K562 (cell line): ENCODE data around the gene ZNF335. TPM values are rescaled to one million over a fixed set of nuclear protein-coding genes. Genes with fewer than 3 reads are reported as not detected.
A peak's percentile ranks its signal among the peaks of the same experiment; 100 is the strongest.

Experiments
- BACH1 ChIP-seq: fragments of 200-800 bp; sonication (Bioruptor generic); IDR thresholded peaks from 2 replicates; pipeline ENCODE4 v1.6.1; 2016; ENCODE audit warnings: missing genetic modification characterization, missing compliant biosample characterization
- BCL6 ChIP-seq: fragments of 250-450 bp; sonication (Bioruptor Pico); IDR thresholded peaks from 2 replicates; pipeline ENCODE4 v1.4.0; 2020
- CEBPB ChIP-seq: fragments of 450-650 bp; IDR thresholded peaks from 2 replicates; pipeline ENCODE4 v1.6.1; 2016; ENCODE audit warnings: missing genetic modification characterization, missing compliant biosample characterization
- HDAC3 ChIP-seq: fragments of 450-650 bp; IDR thresholded peaks from 2 replicates; pipeline ENCODE4 v1.6.1; 2018; ENCODE audit warnings: borderline replicate concordance, mild to moderate bottlenecking, moderate library complexity; ENCODE audit not compliant: partially characterized antibody
- IRF2 ChIP-seq: sonication (generic); formaldehyde crosslinking; IDR thresholded peaks from 2 replicates; pipeline ENCODE4 v1.8.1; 2022; ENCODE audit warnings: mild to moderate bottlenecking, missing genetic modification reagents
- MED1 ChIP-seq: sonication (generic); formaldehyde crosslinking; IDR thresholded peaks from 2 replicates; pipeline ENCODE4 v1.8.1; 2023; ENCODE audit warnings: missing genetic modification reagents, borderline replicate concordance
- NR2C2 ChIP-seq, 2 experiments: fragments of 200-800 bp in 1 of 2; sonication (Bioruptor generic) in 1 of 2; sonication (generic) in 1 of 2; formaldehyde crosslinking in 1 of 2; IDR thresholded peaks; 2 replicates each; pipeline versions ENCODE4 v1.6.1 to v1.8.0; 2016 to 2022; ENCODE audit warnings: mild to moderate bottlenecking in 1 of 2, missing compliant biosample characterization in 1 of 2, missing genetic modification characterization in 1 of 2, missing genetic modification reagents in 1 of 2
- PML ChIP-seq: IDR thresholded peaks from 2 replicates; pipeline ENCODE4 v1.6.1; 2012; ENCODE audit warnings: low read length, inconsistent platforms
- PTTG1 ChIP-seq: fragments of 450-650 bp; IDR thresholded peaks from 2 replicates; pipeline ENCODE4 v1.6.1; 2016; ENCODE audit warnings: low read depth, mild to moderate bottlenecking, missing genetic modification characterization, missing compliant biosample characterization
- PYGO2 ChIP-seq: fragments of 450-650 bp; IDR thresholded peaks from 2 replicates; pipeline ENCODE4 v1.6.1; 2016; ENCODE audit warnings: mild to moderate bottlenecking, missing genetic modification characterization, moderate library complexity, missing compliant biosample characterization
- SMAD4 ChIP-seq: fragments of 250-450 bp; sonication (Bioruptor Pico); conservative IDR thresholded peaks from 2 replicates; pipeline ENCODE4 v1.8.0; 2021; ENCODE audit warnings: inconsistent platforms, mild to moderate bottlenecking, moderate library complexity
- SRSF9 ChIP-seq: fragments of 200-400 bp; formaldehyde crosslinking; IDR thresholded peaks from 2 replicates; pipeline ENCODE4 v1.6.1; 2017; ENCODE audit warnings: low read depth, low read length, borderline replicate concordance
- TSHZ1 ChIP-seq: fragments of 250-450 bp; sonication (Bioruptor Pico); IDR thresholded peaks from 2 replicates; pipeline ENCODE4 v1.4.0; 2020; ENCODE audit warnings: mild to moderate bottlenecking, moderate library complexity
- ZBTB5 ChIP-seq: fragments of 450-650 bp; IDR thresholded peaks from 2 replicates; pipeline ENCODE4 v1.6.1; 2017; ENCODE audit warnings: antibody characterized with exemption
- ZMIZ1 ChIP-seq, 2 experiments: fragments of 150-350 bp in 1 of 2; IDR thresholded peaks; 2 replicates each; pipeline ENCODE4 v1.6.1; 2012 to 2016; ENCODE audit warnings: low read depth in 2 of 2, low read length in 2 of 2, mild to moderate bottlenecking in 1 of 2, moderate library complexity in 1 of 2
- ZNF212 ChIP-seq: fragments of 450-650 bp; formaldehyde crosslinking; IDR thresholded peaks from 2 replicates; pipeline ENCODE4 v1.4.0; 2020; ENCODE audit warnings: mild to moderate bottlenecking
- ZNF311 ChIP-seq: fragments of 250-450 bp; sonication (Bioruptor Pico); IDR thresholded peaks from 2 replicates; pipeline ENCODE4 v1.4.0; 2020; ENCODE audit warnings: mild to moderate bottlenecking, moderate library complexity
- polyA plus RNA-seq, 8 experiments: library from polyadenylated mRNA; depleted of rRNA in 4 of 8; stranded (reverse) in 5 of 8; unstranded in 3 of 8; fragments of >200 nt; fragmentation: Nextera tagmentation in 2 of 8; fragmentation: Illumina TruSeq in 1 of 8; extraction: Ambion mirVana in 2 of 8; extraction: Trizol in 1 of 8; gene quantifications; 2 replicates each; pipeline versions ENCODE4 v1.2.1 to v1.2.3, GENCODE V29; 2011 to 2014; ENCODE audit warnings: inconsistent platforms in 1 of 8, missing spikeins in 1 of 8
- total RNA-seq, 7 experiments: library from RNA; depleted of rRNA in 6 of 7; stranded (reverse); fragments of >200 nt in 6 of 7; fragmentation: Illumina TruSeq in 2 of 7; extraction: Trizol in 2 of 7; gene quantifications; 2 replicates each; pipeline versions ENCODE4 v1.2.1 to v1.2.3, GENCODE V29; 2011 to 2021; ENCODE audit warnings: low replicate concordance in 1 of 7

The ZNF335 gene
- total and polyA plus RNA-seq, 9 of the 15 experiments (the other 6 are each of a cell fraction or from before 2014, with no cell fraction given), result 0.39 to 16.0 (median 7.6) TPM

GRCh38 chr20:45944151-45944964 is 27.6 kb downstream of the ZNF335 start (continued):
- TF ChIP-seq ZMIZ1 (IDR thresholded peaks at IDR 0.05; ENCODE audit: low read depth in 2 of 2, low read length in 2 of 2) (0 out of 4 replicates have a peak, but pooled peaks of 1 of the 2 experiments have one; percentile 60), TSHZ1 (CRISPR knock-in tag) (no peak), SRSF9 (no peak), SMAD4 (CRISPR knock-in tag) (no peak), PYGO2 (tag) (no peak), IRF2 (CRISPR knock-in tag) (no peak), CEBPB (tag) (peak; percentile 86), BACH1 (tag) (peak; percentile 94), BCL6 (CRISPR knock-in tag) (no peak), PML (no peak), ZBTB5 (no peak), MED1 (CRISPR knock-in tag) (no peak), PTTG1 (no peak), NR2C2 (CRISPR knock-in tag; IDR thresholded peaks at IDR 0.05) (no peak), NR2C2 (tag; IDR thresholded peaks at IDR 0.05) (peak; percentile 14; the same call in 1 of the 2 replicates), HDAC3 (no peak), ZNF311 (no peak), ZNF212 (no peak)
